AG09309 (cell line): ENCODE data around the gene KRTAP27-1.

Experiments
- DNase-seq: peaks from one replicate; pipeline ENCODE4 v3.0.0-alpha.2; 2010; ENCODE audit warnings: low read depth
- H3K4me3 ChIP-seq: 2 replicates; pipeline ENCODE4 v1.5.1; 2011; ENCODE audit warnings: mild to moderate bottlenecking, low read depth, low read length, moderate library complexity; ENCODE audit not compliant: control insufficient read depth
- CTCF ChIP-seq: IDR thresholded peaks from 2 replicates; pipeline ENCODE4 v1.5.1; 2011; ENCODE audit warnings: mild to moderate bottlenecking, low read depth, low read length, inconsistent platforms; ENCODE audit not compliant: insufficient read depth, control insufficient read depth; ENCODE audit errors: missing control alignments

The KRTAP27-1 gene

GRCh38 chr21:30306884-30307283, 30.6 kb downstream of the KRTAP27-1 start:
- no peak overlapping the region for H3K4me3 ChIP-seq
- TF ChIP-seq CTCF = no peak
- DNase-seq = no peak

DNA sequence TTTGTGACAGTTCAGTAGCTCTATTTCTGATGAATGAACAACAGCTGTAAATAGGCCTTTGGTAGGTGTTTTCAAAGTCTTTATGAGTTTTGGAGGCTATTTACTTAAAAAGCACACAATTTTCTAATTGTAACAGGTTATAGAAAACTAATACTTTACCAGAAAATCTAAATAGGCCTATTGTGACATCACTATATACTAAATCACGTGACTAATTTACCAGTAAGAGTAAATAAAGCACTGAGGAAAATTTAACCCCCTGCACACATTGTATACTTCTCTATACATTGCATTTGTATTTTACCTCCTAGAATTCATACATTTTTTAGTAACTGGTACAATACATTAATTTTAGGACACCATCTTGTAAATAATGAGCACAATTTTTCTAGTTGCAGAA, 32.4 kb downstream of the KRTAP27-1 start:
- H3K4me3 ChIP-seq = no peak overlapping the region
- no peak for TF ChIP-seq CTCF
- DNase-seq = no peak

DNA sequence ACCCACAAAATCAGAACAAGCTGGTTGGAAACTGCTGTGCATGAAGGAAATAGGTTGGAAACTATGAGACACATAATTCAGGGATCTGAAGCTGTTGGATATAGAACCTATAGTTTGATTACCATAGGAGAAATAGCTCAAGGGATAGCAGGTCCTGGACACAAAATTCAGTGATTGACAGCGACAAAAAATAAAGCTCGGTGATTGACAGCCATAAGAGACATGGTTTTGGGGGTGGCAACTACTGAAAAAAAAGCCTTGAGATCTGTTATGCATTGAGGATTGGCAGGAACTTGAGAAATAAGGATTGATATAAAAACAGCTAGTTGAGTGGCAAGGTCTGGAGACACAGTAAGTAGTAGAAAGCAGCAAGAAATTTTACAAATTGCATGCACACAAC, 48.3 kb downstream of the KRTAP27-1 start, which contains the start of gene KRTAP25-1:
Gene KRTAP25-1 (minus strand): TSS at position 300 of the 400 bp plus-strand sequence. CDS start 24 bp downstream, at position 276.
- H3K4me3 ChIP-seq = no peak within 1 kb of the TSS
- no peak for DNase-seq
- no peak for TF ChIP-seq CTCF
